GM12878 (cell line): ENCODE measurements around the gene TYSND1. TPM values are rescaled to one million over a fixed set of nuclear protein-coding genes. Genes with fewer than 3 reads are reported as not detected.

Experiments used
- ATAC-seq: fragments of 200-7000 bp; cut with Tn5 transposase; 3 replicates; pipeline ENCODE4 v1.9.1; 2020; ENCODE audit warnings: mild to moderate bottlenecking, moderate library complexity
- BruUV-seq: library from RNA; stranded (reverse); fragments of 400-500 nt; replicated peaks from 2 replicates; lab custom pipeline; 2021; lab: Mats Ljungman, UMichigan
- CTCF ChIA-PET: fragments of 300-600 bp; sonication (Branson Sonifier 250); formaldehyde crosslinking; extraction: SDS; loops from one replicate; lab custom pipeline; 2021; ENCODE audit warnings: inconsistent platforms; lab: Yijun Ruan, JAX
- POLR2A ChIA-PET: fragments of 350-600 bp; formaldehyde crosslinking; extraction: SDS; loops from one replicate; lab custom pipeline; 2021; ENCODE audit warnings: inconsistent platforms; lab: Charles Lee
- RAD21 ChIA-PET: fragments of 300-600 bp; sonication (Branson Sonifier 250); formaldehyde crosslinking; loops from one replicate; lab custom pipeline; 2023; ENCODE audit warnings: antibody characterized with exemption; ENCODE audit not compliant: unreplicated experiment; lab: Charles Lee
- SMC1A ChIA-PET: fragments of 300-600 bp; sonication (Branson Sonifier 250); formaldehyde crosslinking; loops from one replicate; lab custom pipeline; 2023; ENCODE audit not compliant: unreplicated experiment, uncharacterized antibody; lab: Charles Lee
- DNase-seq: peaks from one replicate; pipeline ENCODE4 v3.0.0-alpha.2; 2011; ENCODE audit warnings: low read depth, low spot score
- FAIRE-seq: peaks from 3 replicates; lab custom pipeline; 2011; peaks lifted over from hg19 to GRCh38; lab: Jason Lieb, UNC
- H2AFZ ChIP-seq: 2 replicates; pipeline ENCODE4 v1.6.0; 2011; ENCODE audit warnings: low read depth, low read length, control low read depth; ENCODE audit not compliant: control insufficient read depth
- H3K27ac ChIP-seq: 2 replicates; pipeline ENCODE4 v1.5.1; 2011; ENCODE audit warnings: control low read depth; ENCODE audit not compliant: control insufficient read depth, insufficient read depth
- H3K27me3 ChIP-seq, 2 experiments: replicated peaks in 1 of 2; 2 replicates each; pipeline versions ENCODE4 v1.6.0 to v1.6.1; 2011; ENCODE audit warnings: low read length in 1 of 2; ENCODE audit not compliant: control insufficient read depth in 2 of 2, insufficient read depth in 2 of 2
- H3K36me3 ChIP-seq, 2 experiments: 2 replicates each; pipeline ENCODE4 v1.5.1; 2011; ENCODE audit warnings: low read length in 1 of 2; ENCODE audit not compliant: control insufficient read depth in 2 of 2, insufficient read depth in 2 of 2
- H3K4me1 ChIP-seq: 2 replicates; pipeline ENCODE4 v1.6.1; 2011; ENCODE audit warnings: mild to moderate bottlenecking, low read length, moderate library complexity, mixed read lengths; ENCODE audit not compliant: control insufficient read depth, insufficient read depth
- H3K4me2 ChIP-seq: 2 replicates; pipeline ENCODE4 v1.6.0; 2011; ENCODE audit warnings: control low read depth; ENCODE audit not compliant: control insufficient read depth, insufficient read depth
- H3K4me3 ChIP-seq: fragments of 200-600 bp; sonication (generic); 2 replicates; pipeline ENCODE4 v1.5.1; 2016
- H3K79me2 ChIP-seq: 2 replicates; pipeline ENCODE4 v1.6.0; 2011; ENCODE audit warnings: low read length; ENCODE audit not compliant: control insufficient read depth, insufficient read depth
- H3K9ac ChIP-seq: 2 replicates; pipeline ENCODE4 v1.8.0; 2011; ENCODE audit warnings: low read length, control low read depth, mixed read lengths; ENCODE audit not compliant: control insufficient read depth, insufficient read depth
- H3K9me3 ChIP-seq: replicated peaks from 3 replicates; pipeline ENCODE4 v1.5.1; 2011; ENCODE audit warnings: mild to moderate bottlenecking, low read length; ENCODE audit not compliant: control insufficient read depth, insufficient read depth
- H4K20me1 ChIP-seq: 2 replicates; pipeline ENCODE4 v1.6.0; 2011; ENCODE audit not compliant: control insufficient read depth, insufficient read depth
- CEBPZ ChIP-seq: fragments of 150-350 bp; IDR thresholded peaks from 2 replicates; pipeline ENCODE4 v1.6.1; 2016; ENCODE audit warnings: low read depth, low read length
- CHD2 ChIP-seq: IDR thresholded peaks from 2 replicates; pipeline ENCODE4 v1.6.1; 2011; ENCODE audit warnings: low read depth, low read length, improper control_type of control experiment, borderline replicate concordance
- EED ChIP-seq: sonication (generic); IDR thresholded peaks from 2 replicates; pipeline ENCODE4 v1.6.1; 2016; ENCODE audit warnings: antibody characterized with exemption, low read depth
- EGR1 ChIP-seq, 2 experiments: IDR thresholded peaks; 1 replicate in 1 of 2; 2 replicates in 1 of 2; pipeline ENCODE4 v1.6.1; 2011 to 2012; ENCODE audit warnings: low read depth in 2 of 2, low read length in 2 of 2, borderline replicate concordance in 1 of 2, mild to moderate bottlenecking in 1 of 2, moderate library complexity in 1 of 2
- HDAC6 ChIP-seq: fragments of 200-600 bp; sonication (generic); IDR thresholded peaks from one replicate; pipeline ENCODE4 v1.8.0; 2017; ENCODE audit warnings: antibody characterized with exemption; ENCODE audit not compliant: unreplicated experiment
- KDM1A ChIP-seq: fragments of 200-600 bp; sonication (generic); IDR thresholded peaks from 2 replicates; pipeline ENCODE4 v1.6.1; 2016; ENCODE audit warnings: borderline replicate concordance
- LARP7 ChIP-seq: fragments of 450-650 bp; IDR thresholded peaks from 2 replicates; pipeline ENCODE4 v1.6.1; 2017; ENCODE audit warnings: mild to moderate bottlenecking
- MTA2 ChIP-seq: fragments of 450-650 bp; IDR thresholded peaks from 2 replicates; pipeline ENCODE4 v1.6.1; 2016; ENCODE audit warnings: low read depth, mild to moderate bottlenecking, moderate library complexity
- MYB ChIP-seq: fragments of 150-350 bp; IDR thresholded peaks from 2 replicates; pipeline ENCODE4 v1.6.1; 2014; ENCODE audit warnings: mild to moderate bottlenecking, low read depth, low read length, borderline replicate concordance
- NRF1 ChIP-seq: conservative IDR thresholded peaks from 2 replicates; pipeline ENCODE4 v1.6.1; 2011; ENCODE audit warnings: mild to moderate bottlenecking, low read depth, low read length, improper control_type of control experiment
- POLR2A ChIP-seq: IDR thresholded peaks from 2 replicates; pipeline ENCODE4 v1.6.1; 2011; ENCODE audit warnings: low read depth, mild to moderate bottlenecking, low read length
- RELA ChIP-seq: fragments of 450-650 bp; IDR thresholded peaks from 2 replicates; pipeline ENCODE4 v1.8.0; 2014; ENCODE audit warnings: borderline replicate concordance; ENCODE audit not compliant: partially characterized antibody
- SREBF1 ChIP-seq: IDR thresholded peaks from 2 replicates; pipeline ENCODE4 v1.6.1; 2012; ENCODE audit warnings: mild to moderate bottlenecking, low read length
- TBL1XR1 ChIP-seq: IDR thresholded peaks from 2 replicates; pipeline ENCODE4 v1.6.1; 2012; ENCODE audit warnings: low read depth, low read length, improper control_type of control experiment
- TCF3 ChIP-seq: IDR thresholded peaks from 2 replicates; pipeline ENCODE4 v1.6.1; 2012; ENCODE audit warnings: low read depth, mild to moderate bottlenecking, low read length, borderline replicate concordance; ENCODE audit not compliant: insufficient read depth
- TCF7 ChIP-seq: IDR thresholded peaks from 2 replicates; pipeline ENCODE4 v1.6.1; 2014; ENCODE audit warnings: antibody characterized with exemption, borderline replicate concordance
- USF2 ChIP-seq: IDR thresholded peaks from 2 replicates; pipeline ENCODE4 v1.6.1; 2011; ENCODE audit warnings: low read depth, low read length, improper control_type of control experiment, borderline replicate concordance
- WRNIP1 ChIP-seq: IDR thresholded peaks from 2 replicates; pipeline ENCODE4 v1.6.1; 2011; ENCODE audit warnings: low read depth, low read length, improper control_type of control experiment, borderline replicate concordance
- WGBS: methylation state at CpG from one replicate; pipeline ENCODE4 v1.1.6; 2016; ENCODE audit warnings: low lambda C conversion rate; ENCODE audit not compliant: insufficient replicate concordance, insufficient coverage; ENCODE audit errors: missing lambda C conversion rate; 5-methylcytosine and 5-hydroxymethylcytosine counted together
- in situ Hi-C: fragments of 300-500 bp; cut with MboI; formaldehyde crosslinking; loops from 9 replicates; pipeline ENCODE4 v1.14.3; 2018; ENCODE audit warnings: mixed read lengths
- intact Hi-C: fragments of 100-400 bp; cut with micrococcal nuclease; formaldehyde crosslinking; loops from one replicate; pipeline ENCODE4 v1.14.2; 2022; ENCODE audit not compliant: unreplicated experiment
- polyA plus RNA-seq, 11 experiments: library from polyadenylated mRNA; depleted of rRNA in 4 of 11; unstranded in 6 of 11; stranded (reverse) in 5 of 11; fragments of >200 nt; fragmentation: Nextera tagmentation in 4 of 11; fragmentation: Illumina TruSeq in 1 of 11; extraction: Ambion mirVana in 4 of 11; extraction: Trizol in 1 of 11; gene quantifications; 1 replicate in 1 of 11; 2 replicates in 10 of 11; pipeline versions ENCODE4 v1.2.1 to v1.2.3, GENCODE V29; 2011 to 2016; ENCODE audit warnings: inconsistent platforms in 2 of 11, missing spikeins in 2 of 11, low read depth in 1 of 11
- total RNA-seq, 4 experiments: library from RNA; depleted of rRNA in 3 of 4; stranded (reverse); fragments of >200 nt in 3 of 4; fragmentation: Illumina TruSeq in 1 of 4; extraction: Trizol in 1 of 4; gene quantifications; 2 replicates each; pipeline versions ENCODE4 v1.2.1 to v1.2.3, GENCODE V29; 2013 to 2021

Gene TYSND1
- total and polyA plus RNA-seq, 10 of the 15 experiments (the other 5 are each of a cell fraction or from before 2014, with no cell fraction given) = 1.9 to 21.4 (median 12.0) TPM

- in situ Hi-C loops = no loop called here
- Histone ChIP-seq H3K4me3 (no peak overlapping the region), H3K79me2 (no peaks in the 10 kb centered on the region)
Measured at GRCh38 chr10:70098271-70098670, 48.2 kb downstream of the TYSND1 start.

GRCh38 chr10:70097459-70097858, 49.0 kb downstream of the TYSND1 start:
- H3K9me3 ChIP-seq = no peaks in the 10 kb centered on the region
- CTCF ChIA-PET = interaction anchor here (1.3 to 5.8 kb wide), 3 partner anchors 10 to 19 kb away, joined by 3 to 58 read pairs (median 21); no protein-coding TSS in a partner anchor
- BruUV-seq = no TSS peak
- TF ChIP-seq MTA2 (no peak), USF2 (no peak), TCF7 (no peak), EGR1 (IDR thresholded peaks at IDR 0.05; ENCODE audit: borderline replicate concordance in 1 of 2, low read depth in 2 of 2, low read length in 2 of 2) (no peak), TBL1XR1 (no peak), CHD2 (no peak), POLR2A (no peak), CEBPZ (no peak), TCF3 (no peak), KDM1A (no peak), HDAC6 (no peak), WRNIP1 (no peak), LARP7 (no peak)

More at GRCh38 chr10:70098271-70098670, 48.2 kb downstream of the TYSND1 start:
- ATAC-seq (no peak), FAIRE-seq (no peak), DNase-seq (no peak)
- no peak overlapping the region for H3K4me2 ChIP-seq
- no peak overlapping the region for H3K27ac ChIP-seq
- SMC1A ChIA-PET = no interaction called here
- RAD21 ChIA-PET = no interaction called here
- no peak for TF ChIP-seq RELA
- TF ChIP-seq EED = no peak
- TF ChIP-seq SREBF1 = no peak
- no peak for TF ChIP-seq MYB
- no peak for TF ChIP-seq NRF1
- intact Hi-C loops = no loop called here
- no peaks in the 10 kb centered on the region for H4K20me1 ChIP-seq
- no peak overlapping the region for H2AFZ ChIP-seq
- no peak overlapping the region for H3K9ac ChIP-seq
- POLR2A ChIA-PET = no interaction called here
- no TSS peak for BruUV-seq
- H3K4me1 ChIP-seq = peaks cover 5% of the 10 kb centered on the region; the same call in 1 of the 2 replicates
- no peaks in the 10 kb centered on the region for H3K9me3 ChIP-seq
- H3K27me3 ChIP-seq = no peaks in the 10 kb centered on the region; a peak in 1 of 4 replicates
- CTCF ChIA-PET = interaction anchor here (1.3 to 3.9 kb wide), 2 partner anchors 9 to 17 kb away, joined by 4 to 21 read pairs; no protein-coding TSS in a partner anchor
- 76% methylated on average over 3 of the region's 3 CpGs for WGBS
- no peaks in the 10 kb centered on the region for H3K36me3 ChIP-seq

More at GRCh38 chr10:70097459-70097858, 49.0 kb downstream of the TYSND1 start:
- ATAC-seq (no peak), DNase-seq (no peak), FAIRE-seq (no peak)
- intact Hi-C loops = no loop called here
- ChIA-PET RAD21 (no interaction called here), POLR2A (no interaction called here), SMC1A (interaction anchor here (1.0 kb wide), 1 partner anchor 10 kb away, joined by 3 read pairs; no protein-coding TSS in a partner anchor)
- Histone ChIP-seq H2AFZ (no peak overlapping the region), H3K36me3 (no peaks in the 10 kb centered on the region), H3K4me1 (peaks cover 7% of the 10 kb centered on the region; the same call in 1 of the 2 replicates), H3K27ac (no peak overlapping the region), H3K4me2 (no peak overlapping the region), H3K9ac (no peak overlapping the region), H3K27me3 (no peaks in the 10 kb centered on the region; a peak in 1 of 4 replicates), H3K79me2 (no peaks in the 10 kb centered on the region), H3K4me3 (no peak overlapping the region), H4K20me1 (no peaks in the 10 kb centered on the region)
- in situ Hi-C loops = no loop called here
